CD14-positive monocyte (primary cell): ENCODE results near the gene ATAD2B. TPM values are rescaled to one million over a fixed set of nuclear protein-coding genes. Genes with fewer than 3 reads are reported as not detected.

ENCODE experiments used
- DNase-seq, 3 donors: peaks; one replicate each; pipeline ENCODE4 v3.0.0-alpha.2; 2011 to 2022
- H2AFZ ChIP-seq: 2 replicates; pipeline ENCODE4 v1.6.0; 2012; ENCODE audit warnings: mild to moderate bottlenecking, low read depth, low read length, inconsistent platforms; ENCODE audit not compliant: insufficient read depth, poor library complexity, severe bottlenecking
- H3K27ac ChIP-seq, 2 donors: 1 replicate in 1 of 2; 2 replicates in 1 of 2; pipeline ENCODE4 v1.5.1; 2012 to 2013; ENCODE audit warnings: low read length in 2 of 2, control low read depth in 1 of 2, inconsistent platforms in 1 of 2, low read depth in 1 of 2, mild to moderate bottlenecking in 1 of 2
- H3K27me3 ChIP-seq, 2 donors: one replicate each; pipeline versions ENCODE4 v1.6.0 to v1.6.1; 2011 to 2013; ENCODE audit warnings: low read length in 2 of 2; ENCODE audit not compliant: control insufficient read depth in 2 of 2, insufficient read depth in 2 of 2
- H3K36me3 ChIP-seq, 2 donors: replicated peaks in 1 of 2; 1 replicate in 1 of 2; 2 replicates in 1 of 2; pipeline versions ENCODE4 v1.5.1 to v1.6.1; 2012 to 2013; ENCODE audit warnings: low read length in 2 of 2, control low read depth in 1 of 2, inconsistent platforms in 1 of 2, mild to moderate bottlenecking in 1 of 2; ENCODE audit not compliant: insufficient read depth in 2 of 2, control insufficient read depth in 1 of 2
- H3K4me1 ChIP-seq, 2 donors: 1 replicate in 1 of 2; 2 replicates in 1 of 2; pipeline versions ENCODE4 v1.5.1 to v1.6.1; 2012 to 2013; ENCODE audit warnings: low read length in 2 of 2, control low read depth in 1 of 2, inconsistent platforms in 1 of 2, mild to moderate bottlenecking in 1 of 2, moderate library complexity in 1 of 2; ENCODE audit not compliant: insufficient read depth in 2 of 2, control insufficient read depth in 1 of 2
- H3K4me2 ChIP-seq: replicated peaks from 2 replicates; pipeline ENCODE3; 2012; ENCODE audit warnings: low read length, moderate library complexity, mild to moderate bottlenecking; ENCODE audit not compliant: poor library complexity, severe bottlenecking; ENCODE audit errors: extremely low read depth
- H3K4me3 ChIP-seq, 3 experiments: fragments of 200-600 bp in 1 of 3; sonication (generic) in 1 of 3; replicated peaks in 1 of 3; 1 replicate in 2 of 3; 2 replicates in 1 of 3; pipeline ENCODE4 v1.5.1; 2011 to 2013; ENCODE audit warnings: low read length in 3 of 3, mild to moderate bottlenecking in 3 of 3, control low read depth in 2 of 3, low read depth in 2 of 3, inconsistent platforms in 1 of 3, moderate library complexity in 1 of 3
- H3K79me2 ChIP-seq: 2 replicates; pipeline ENCODE4 v1.6.0; 2012; ENCODE audit warnings: mild to moderate bottlenecking, control low read depth, inconsistent platforms, low read length, moderate library complexity; ENCODE audit not compliant: insufficient read depth
- H3K9ac ChIP-seq: 2 replicates; pipeline ENCODE4 v1.6.0; 2017; ENCODE audit warnings: low read length, mild to moderate bottlenecking; ENCODE audit not compliant: insufficient read depth, poor library complexity, severe bottlenecking
- H3K9me3 ChIP-seq, 2 donors: replicated peaks in 1 of 2; 1 replicate in 1 of 2; 2 replicates in 1 of 2; pipeline versions ENCODE4 v1.5.1 to v1.6.1; 2012 to 2013; ENCODE audit warnings: low read length in 2 of 2, control low read depth in 1 of 2; ENCODE audit not compliant: control insufficient read depth in 1 of 2, insufficient read depth in 1 of 2
- H4K20me1 ChIP-seq: 2 replicates; pipeline ENCODE4 v1.6.0; 2012; ENCODE audit warnings: mild to moderate bottlenecking, low read length, control low read depth, moderate library complexity; ENCODE audit not compliant: insufficient read depth
- H3K27ac Mint-ChIP-seq, 7 donors: one replicate each; pipeline ENCODE4 v1.8.0; 2020; ENCODE audit warnings: mild to moderate bottlenecking in 7 of 7, mixed read lengths in 7 of 7, moderate library complexity in 6 of 7, inconsistent platforms in 2 of 7
- H3K27me3 Mint-ChIP-seq, 3 donors: one replicate each; pipeline ENCODE4 v1.8.0; 2021 to 2022; ENCODE audit warnings: low read depth in 3 of 3, mild to moderate bottlenecking in 3 of 3, mixed read lengths in 3 of 3, moderate library complexity in 3 of 3, inconsistent platforms in 1 of 3
- H3K36me3 Mint-ChIP-seq, 2 donors: one replicate each; pipeline ENCODE4 v1.8.0; 2020; ENCODE audit warnings: mixed read lengths in 2 of 2, inconsistent platforms in 1 of 2, mild to moderate bottlenecking in 1 of 2
- H3K4me1 Mint-ChIP-seq: one replicate; pipeline ENCODE4 v1.8.0; 2020; ENCODE audit warnings: mild to moderate bottlenecking, mixed read lengths
- H3K4me3 Mint-ChIP-seq, 2 donors: one replicate each; pipeline ENCODE4 v1.8.0; 2020; ENCODE audit warnings: mild to moderate bottlenecking in 2 of 2, mixed read lengths in 2 of 2, moderate library complexity in 1 of 2
- H3K9me3 Mint-ChIP-seq, 7 donors: one replicate each; pipeline ENCODE4 v1.8.0; 2020 to 2022; ENCODE audit warnings: mixed read lengths in 7 of 7, mild to moderate bottlenecking in 6 of 7, moderate library complexity in 6 of 7, inconsistent platforms in 2 of 7
- CTCF ChIP-seq: fragments of 200-600 bp; IDR thresholded peaks from one replicate; pipeline ENCODE4 v1.8.0; 2022; ENCODE audit warnings: antibody characterized with exemption, mild to moderate bottlenecking
- WGBS: methylation state at CpG from one replicate; pipeline ENCODE4 v1.1.5; 2013; ENCODE audit warnings: missing lambda C conversion rate; ENCODE audit not compliant: insufficient coverage; 5-methylcytosine and 5-hydroxymethylcytosine counted together
- intact Hi-C, 2 donors: fragments of 100-400 bp; cut with micrococcal nuclease; formaldehyde crosslinking; loops; one replicate each; pipeline versions ENCODE4 v1.15.0 to v1.15.1; 2023
- polyA plus RNA-seq, 3 donors: library from polyadenylated mRNA; depleted of rRNA in 1 of 3; unstranded in 2 of 3; stranded (reverse) in 1 of 3; fragments of 300-500 nt in 2 of 3; fragments of >200 nt in 1 of 3; fragmentation: Illumina TruSeq in 2 of 3; gene quantifications; 1 replicate in 2 of 3; 2 replicates in 1 of 3; pipeline ENCODE4 v1.2.3, GENCODE V29; 2012 to 2021

The ATAD2B gene
- polyA plus RNA-seq, 3 donors, result 4.9 to 12.1 (median 7.2) TPM

- Histone ChIP-seq H3K9me3 (peaks cover 0 to 6% of the 10 kb centered on the region in 2 donors), H3K4me2 (no peak overlapping the region), H3K36me3 (no peaks in the 10 kb centered on the region), H3K27ac (peak overlapping the region in 1 of 2 donors; percentile 71), H4K20me1 (peaks cover 94% of the 10 kb centered on the region), H3K27me3 (no peaks in the 10 kb centered on the region), H3K79me2 (peaks cover 100% of the 10 kb centered on the region), H3K4me3 (no peak overlapping the region), H2AFZ (no peak overlapping the region), H3K9ac (no peak overlapping the region), H3K4me1 (peaks cover 26 to 41% of the 10 kb centered on the region in 2 donors)
- peak overlapping the region; percentile 43 to 81 (median 72) for H3K27ac Mint-ChIP-seq
- H3K9me3 Mint-ChIP-seq, result peaks cover 0 to 6% (median 3%) of the 10 kb centered on the region in 7 donors
- peaks cover under 1 to 7% of the 10 kb centered on the region in 2 donors for H3K36me3 Mint-ChIP-seq
- no peak overlapping the region for H3K4me3 Mint-ChIP-seq
- peaks cover 49% of the 10 kb centered on the region for H3K4me1 Mint-ChIP-seq
- peak; percentile 59 to 86 (median 61) for DNase-seq
- 72% methylated on average over 2 of the region's 9 CpGs for WGBS
- TF ChIP-seq CTCF, result no peak
- intact Hi-C loops, result no loop called here
- H3K27me3 Mint-ChIP-seq, result peaks cover 0 to 3% (median 0%) of the 10 kb centered on the region in 3 donors
These were observed 26.2 kb downstream of the ATAD2B start for GRCh38 chr2:23900541-23901322.

GRCh38 chr2:23900133-23900532 lies 26.8 kb downstream of the ATAD2B start:
- Mint-ChIP-seq H3K4me1 (peaks cover 46% of the 10 kb centered on the region), H3K27ac (peak overlapping the region in 6 of 7 donors; percentile 32 to 81 (median 68)), H3K4me3 (no peak overlapping the region), H3K36me3 (peaks cover 2 to 9% of the 10 kb centered on the region in 2 donors), H3K27me3 (peaks cover 0 to 3% (median 0%) of the 10 kb centered on the region in 3 donors), H3K9me3 (peaks cover 0 to 6% (median 3%) of the 10 kb centered on the region in 7 donors)
- DNase-seq, result no peak
- Histone ChIP-seq H3K27ac (peak overlapping the region in 1 of 2 donors; percentile 71), H3K4me1 (peaks cover 23 to 41% of the 10 kb centered on the region in 2 donors), H3K9ac (no peak overlapping the region), H4K20me1 (peaks cover 90% of the 10 kb centered on the region), H3K27me3 (no peaks in the 10 kb centered on the region), H3K4me3 (no peak overlapping the region), H2AFZ (no peak overlapping the region), H3K4me2 (no peak overlapping the region), H3K9me3 (peaks cover 0 to 6% of the 10 kb centered on the region in 2 donors), H3K79me2 (peaks cover 96% of the 10 kb centered on the region), H3K36me3 (no peaks in the 10 kb centered on the region)
- intact Hi-C loops, result no loop called here
- WGBS, result 100% methylated on average over 3 of the region's 8 CpGs
- TF ChIP-seq CTCF, result no peak
